T-cell (primary cell): ENCODE data around the gene OR52K1. TPM values are rescaled to one million over a fixed set of nuclear protein-coding genes. Genes with fewer than 3 reads are reported as not detected.
"Not testable (repeated sequence)": the region's sequence is repeated elsewhere in the genome, so short reads cannot be mapped to it uniquely, and the experiment has no call there.

Experiments used
- ATAC-seq, 4 experiments: fragments of 200-7000 bp in 3 of 4; fragments of 150-1000 bp in 1 of 4; cut with Tn5 transposase; replicated peaks in 1 of 4; 1 replicate in 3 of 4; 2 replicates in 1 of 4; pipeline ENCODE4 v1.10.0; 2021; ENCODE audit warnings: moderate library complexity in 3 of 4, mild to moderate bottlenecking in 2 of 4, moderate number of reproducible peaks in 1 of 4
- CTCF ChIA-PET, 2 donors: fragments of 300-600 bp; sonication (Branson Sonifier 250); formaldehyde crosslinking; loops; one replicate each; lab custom pipeline; 2022; ENCODE audit warnings: antibody characterized with exemption in 2 of 2; lab: Charles Lee
- POLR2A ChIA-PET, 2 donors: fragments of 300-600 bp; sonication (Branson Sonifier 250); formaldehyde crosslinking; loops; one replicate each; lab custom pipeline; 2022; ENCODE audit warnings: antibody characterized with exemption in 2 of 2; lab: Charles Lee
- DNase-seq, 35 experiments: peaks; one replicate each; pipeline versions ENCODE4 v3.0.0 to v3.0.0-alpha.2; 2013 to 2023
- H3K27ac ChIP-seq: one replicate; pipeline ENCODE4 v1.5.1; 2013; ENCODE audit warnings: low read length
- H3K27me3 ChIP-seq, 2 experiments: replicated peaks in 1 of 2; 1 replicate in 1 of 2; 2 replicates in 1 of 2; pipeline versions ENCODE4 v1.6.1 to v1.7.0; 2013; ENCODE audit warnings: low read length in 1 of 2, mixed read lengths in 1 of 2; ENCODE audit not compliant: control insufficient read depth in 2 of 2, insufficient read depth in 2 of 2; ENCODE audit errors: extremely low read depth in 1 of 2
- H3K36me3 ChIP-seq, 2 donors: 1 replicate in 1 of 2; 2 replicates in 1 of 2; pipeline versions ENCODE4 v1.6.1 to v1.7.0; 2013; ENCODE audit warnings: low read length in 1 of 2; ENCODE audit not compliant: control insufficient read depth in 2 of 2, insufficient read depth in 1 of 2; ENCODE audit errors: extremely low read depth in 1 of 2
- H3K4me1 ChIP-seq, 2 experiments: 1 replicate in 1 of 2; 2 replicates in 1 of 2; pipeline versions ENCODE4 v1.6.1 to v1.7.0; 2013; ENCODE audit warnings: low read length in 2 of 2, mixed read lengths in 1 of 2; ENCODE audit not compliant: insufficient read depth in 2 of 2, control insufficient read depth in 1 of 2; ENCODE audit errors: extremely low read depth in 1 of 2
- H3K4me3 ChIP-seq, 2 donors: 1 replicate in 1 of 2; 2 replicates in 1 of 2; pipeline versions ENCODE4 v1.5.1 to v1.7.0; 2013; ENCODE audit warnings: mild to moderate bottlenecking in 2 of 2, low read length in 1 of 2, moderate library complexity in 1 of 2; ENCODE audit not compliant: control insufficient read depth in 1 of 2; ENCODE audit errors: extremely low read depth in 1 of 2
- H3K9me3 ChIP-seq: 2 replicates; pipeline ENCODE4 v1.7.0; 2013
- H3K27ac Mint-ChIP-seq, 2 donors: one replicate each; pipeline ENCODE4 v1.8.0; 2020 to 2021; ENCODE audit warnings: mild to moderate bottlenecking in 2 of 2, mixed read lengths in 2 of 2
- H3K27me3 Mint-ChIP-seq, 2 donors: one replicate each; pipeline ENCODE4 v1.8.0; 2021 to 2022; ENCODE audit warnings: mixed read lengths in 2 of 2
- H3K36me3 Mint-ChIP-seq: one replicate; pipeline ENCODE4 v1.8.0; 2021; ENCODE audit warnings: mixed read lengths
- H3K4me1 Mint-ChIP-seq, 3 donors: one replicate each; pipeline ENCODE4 v1.8.0; 2020 to 2022; ENCODE audit warnings: mixed read lengths in 3 of 3, mild to moderate bottlenecking in 1 of 3
- H3K4me3 Mint-ChIP-seq, 3 donors: one replicate each; pipeline ENCODE4 v1.8.0; 2020 to 2022; ENCODE audit warnings: mild to moderate bottlenecking in 3 of 3, mixed read lengths in 3 of 3, moderate library complexity in 3 of 3
- H3K9me3 Mint-ChIP-seq, 3 donors: one replicate each; pipeline ENCODE4 v1.8.0; 2020 to 2022; ENCODE audit warnings: mixed read lengths in 3 of 3
- whole genome bisulfite sequencing: methylation state at CpG from one replicate; pipeline ENCODE4 v1.1.5; 2013; ENCODE audit warnings: missing lambda C conversion rate; ENCODE audit not compliant: insufficient coverage; 5-methylcytosine and 5-hydroxymethylcytosine counted together
- total RNA-seq, 35 experiments: library from RNA in 6 of 35; stranded (reverse) in 6 of 35; fragments of 120-200 nt in 1 of 35; gene quantifications; one replicate each; pipeline versions ENCODE4 v1.2.1 to v1.2.4 and lab custom pipeline; 2013 to 2026

Gene OR52K1
- total RNA-seq, 5 donors from 2014 or later (not counting 1 experiment from before 2014, with no cell fraction given) = not detected

DNA sequence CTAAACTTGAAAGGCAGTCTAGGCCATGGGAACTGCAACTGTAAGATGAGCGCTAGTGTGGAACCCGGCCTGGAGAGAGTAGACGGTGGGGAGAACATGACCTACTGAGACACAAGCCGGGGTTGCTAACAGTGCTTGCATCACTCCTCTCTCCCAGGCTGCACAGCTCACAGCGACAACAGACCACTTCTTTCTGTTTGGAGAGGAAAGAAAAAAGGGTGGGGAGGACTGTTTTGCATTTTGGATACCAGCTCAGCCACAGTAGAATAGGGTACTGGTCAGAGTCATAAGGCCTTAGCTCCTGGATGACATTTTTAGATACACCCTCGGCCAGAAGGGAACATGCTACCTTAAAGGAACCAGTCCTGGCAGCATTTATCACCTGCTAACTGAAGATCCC is 40.3 kb downstream of the OR52K1 start:
- CTCF ChIA-PET = no interaction called here
- ATAC-seq = no peak
- 49% methylated on average over 3 of the region's 6 CpGs for WGBS

DNA sequence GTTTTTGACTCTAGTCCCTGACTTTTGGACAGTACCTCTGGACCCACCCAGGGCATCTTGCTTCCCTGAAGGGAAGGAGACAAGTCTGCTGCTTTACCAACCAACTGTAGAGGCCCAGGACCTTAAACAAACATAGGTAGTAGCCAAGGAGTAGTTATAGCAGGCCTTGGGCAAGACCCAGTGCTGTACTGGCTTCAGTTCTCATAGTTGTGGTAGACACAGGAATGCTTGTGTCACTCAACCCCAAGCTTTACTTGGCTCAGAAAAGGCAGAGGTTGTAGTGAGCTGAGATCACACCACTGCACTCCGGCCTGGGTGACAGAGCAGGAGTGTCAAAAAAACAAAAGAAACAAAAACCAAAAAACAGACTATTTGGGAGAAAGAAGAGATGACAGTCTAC is 41.2 kb downstream of the OR52K1 start:
- no CpG with 5 or more reads among the region's 1 CpG for WGBS
- H3K4me1 Mint-ChIP-seq = peaks cover 0 to 7% (median 4%) of the 10 kb centered on the region in 3 donors

More for the DNA sequence above, 40.3 kb downstream of the OR52K1 start:
- Histone ChIP-seq H3K4me3 (no peak overlapping the region), H3K27me3 (peaks cover 0 to 5% of the 10 kb centered on the region in 2 experiments), H3K4me1 (no peaks in the 10 kb centered on the region), H3K36me3 (no peaks in the 10 kb centered on the region), H3K9me3 (no peaks in the 10 kb centered on the region), H3K27ac (no peak overlapping the region)
- Mint-ChIP-seq H3K36me3 (no peaks in the 10 kb centered on the region), H3K27ac (no peak overlapping the region), H3K4me3 (no peak overlapping the region), H3K4me1 (peaks cover 0 to 7% (median 4%) of the 10 kb centered on the region in 3 donors), H3K9me3 (no peaks in the 10 kb centered on the region), H3K27me3 (peaks cover 22 to 26% of the 10 kb centered on the region in 2 donors)
- no peak for DNase-seq
- POLR2A ChIA-PET = no interaction called here

DNA sequence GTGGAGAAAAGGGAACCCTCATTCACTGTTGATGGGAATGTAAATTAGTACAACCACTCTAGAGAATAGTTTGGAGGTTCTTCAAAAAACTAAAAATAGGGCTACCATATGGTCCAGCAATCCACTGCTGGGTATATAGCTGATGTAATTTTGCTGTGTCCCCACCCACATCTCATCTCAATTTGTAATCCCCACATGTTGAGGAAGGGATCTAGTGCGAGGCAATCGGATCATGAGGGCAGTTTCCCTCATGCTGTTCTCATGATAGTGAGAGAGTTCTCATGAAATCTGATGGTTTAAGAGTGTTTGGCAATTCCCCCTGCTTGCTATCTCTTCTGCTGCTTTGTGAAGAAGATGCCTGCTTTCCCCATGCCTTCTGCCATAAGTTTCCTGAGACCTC is 45.5 kb downstream of the OR52K1 start:
- WGBS = no CpG with 5 or more reads among the region's 2 CpGs
- H3K27me3 ChIP-seq = peaks cover 0 to 6% of the 10 kb centered on the region in 2 experiments
- CTCF ChIA-PET = no interaction called here

More for the DNA sequence above, 41.2 kb downstream of the OR52K1 start:
- H3K27ac Mint-ChIP-seq = no peak overlapping the region
- H3K4me3 Mint-ChIP-seq = no peak overlapping the region
- H3K27me3 Mint-ChIP-seq = peaks cover 27 to 29% of the 10 kb centered on the region in 2 donors
- H3K36me3 Mint-ChIP-seq = no peaks in the 10 kb centered on the region
- no peak for DNase-seq
- ChIA-PET POLR2A (no interaction called here), CTCF (no interaction called here)
- Histone ChIP-seq H3K27me3 (peaks cover 0 to 5% of the 10 kb centered on the region in 2 experiments), H3K4me3 (no peak overlapping the region), H3K36me3 (no peaks in the 10 kb centered on the region), H3K9me3 (no peaks in the 10 kb centered on the region), H3K4me1 (no peaks in the 10 kb centered on the region), H3K27ac (no peak overlapping the region)
- no peak for ATAC-seq
- no peaks in the 10 kb centered on the region for H3K9me3 Mint-ChIP-seq

GRCh38 chr11:4531686-4532085 is 49.2 kb downstream of the OR52K1 start:
- H3K27ac ChIP-seq, H3K4me1 ChIP-seq, DNase-seq, H3K4me1 Mint-ChIP-seq, POLR2A ChIA-PET, H3K27me3 ChIP-seq, H3K4me3 ChIP-seq, H3K36me3 Mint-ChIP-seq, H3K9me3 Mint-ChIP-seq, H3K4me3 Mint-ChIP-seq, ATAC-seq, H3K27ac Mint-ChIP-seq, CTCF ChIA-PET, H3K9me3 ChIP-seq, H3K36me3 ChIP-seq: not testable (repeated sequence)
- 68% methylated on average over 11 of the region's 11 CpGs for WGBS
- H3K27me3 Mint-ChIP-seq = peaks cover 22 to 26% of the 10 kb centered on the region in 2 donors

More for the DNA sequence above, 45.5 kb downstream of the OR52K1 start:
- Mint-ChIP-seq H3K27me3 (peaks cover 28 to 34% of the 10 kb centered on the region in 2 donors), H3K36me3 (no peaks in the 10 kb centered on the region), H3K9me3 (no peaks in the 10 kb centered on the region), H3K27ac (no peak overlapping the region), H3K4me1 (no peaks in the 10 kb centered on the region), H3K4me3 (no peak overlapping the region)
- H3K4me1 ChIP-seq = no peaks in the 10 kb centered on the region
- no peaks in the 10 kb centered on the region for H3K9me3 ChIP-seq
- DNase-seq = no peak
- no peak overlapping the region for H3K4me3 ChIP-seq
- no peak for ATAC-seq
- POLR2A ChIA-PET = no interaction called here
- no peaks in the 10 kb centered on the region for H3K36me3 ChIP-seq
- no peak overlapping the region for H3K27ac ChIP-seq

DNA sequence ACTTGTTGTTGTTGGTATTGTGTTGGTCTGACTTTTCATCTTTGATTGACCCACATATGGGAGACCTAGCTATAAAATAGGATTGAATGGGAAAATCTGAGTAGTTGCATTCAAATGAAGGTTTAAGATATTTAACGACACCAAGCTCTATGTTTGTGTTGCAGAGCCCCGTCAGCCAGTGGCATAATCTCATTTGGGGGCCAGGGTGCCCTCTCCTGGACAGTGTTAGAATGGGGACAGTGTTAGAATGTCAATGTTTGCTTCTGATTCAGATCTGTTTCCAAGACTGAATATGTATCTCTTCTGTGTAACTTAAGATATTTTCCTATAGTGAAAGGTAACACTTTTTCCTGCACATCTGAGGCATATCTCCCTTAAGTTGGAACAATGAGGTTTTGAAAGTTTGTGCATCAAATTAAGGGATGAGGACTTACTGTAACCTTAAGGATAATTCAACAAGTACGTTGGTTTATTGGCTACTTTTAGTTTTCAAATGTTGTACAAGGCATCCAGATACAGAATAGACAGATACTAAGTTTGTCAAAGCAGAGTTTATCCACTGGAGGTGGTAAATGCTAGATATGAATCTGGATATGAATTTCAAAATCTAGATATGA is 57.3 kb downstream of the OR52K1 start:
- no peak overlapping the region for H3K27ac Mint-ChIP-seq
- no peaks in the 10 kb centered on the region for H3K9me3 ChIP-seq
- CTCF ChIA-PET = interaction anchor here (0.7 to 5.2 kb wide), 8 partner anchors 13 to 357 kb away, joined by 3 to 49 read pairs (median 3); no protein-coding TSS in a partner anchor
- H3K9me3 Mint-ChIP-seq = no peaks in the 10 kb centered on the region
- peaks cover 6 to 15% of the 10 kb centered on the region in 2 donors for H3K27me3 Mint-ChIP-seq
- no peak overlapping the region for H3K4me3 ChIP-seq
- H3K4me3 Mint-ChIP-seq = no peak overlapping the region
- no peaks in the 10 kb centered on the region for H3K36me3 ChIP-seq
- POLR2A ChIA-PET = no interaction called here
- ATAC-seq = peak in 2 of 4 experiments; percentile 50 to 64
- peak in 31 of 35 experiments; percentile 9 to 65 (median 35) for DNase-seq
- no peaks in the 10 kb centered on the region for H3K4me1 Mint-ChIP-seq
- 45% methylated on average over 2 of the region's 3 CpGs for WGBS
- no peaks in the 10 kb centered on the region for H3K4me1 ChIP-seq
- no peaks in the 10 kb centered on the region for H3K27me3 ChIP-seq
- no peak overlapping the region for H3K27ac ChIP-seq
- H3K36me3 Mint-ChIP-seq = no peaks in the 10 kb centered on the region

DNA sequence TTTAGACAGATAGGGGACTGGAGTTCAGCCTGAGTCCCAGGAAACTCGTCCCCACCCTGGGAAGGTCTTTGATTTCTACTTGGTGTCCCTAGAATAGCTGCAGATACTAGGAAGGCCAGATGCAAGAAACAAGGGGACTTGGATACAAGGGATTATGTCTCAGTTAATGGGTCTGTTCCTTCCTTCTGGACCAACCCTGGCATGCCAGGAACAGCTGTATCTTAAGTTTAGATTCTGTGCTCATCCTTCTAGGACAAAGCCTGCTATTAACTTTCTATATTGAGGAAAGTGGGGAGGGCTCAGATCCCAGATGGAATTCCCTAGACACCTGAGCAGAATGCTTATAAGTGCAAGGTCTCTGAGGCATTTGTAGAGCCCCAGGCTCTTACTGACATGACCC is 58.6 kb downstream of the OR52K1 start:
- no peak overlapping the region for H3K4me3 ChIP-seq
- Mint-ChIP-seq H3K4me1 (no peaks in the 10 kb centered on the region), H3K27ac (no peak overlapping the region), H3K27me3 (peaks cover 8 to 17% of the 10 kb centered on the region in 2 donors), H3K9me3 (no peaks in the 10 kb centered on the region), H3K36me3 (no peaks in the 10 kb centered on the region), H3K4me3 (no peak overlapping the region)
- H3K36me3 ChIP-seq = no peaks in the 10 kb centered on the region
- H3K9me3 ChIP-seq = no peaks in the 10 kb centered on the region
- H3K4me1 ChIP-seq = no peaks in the 10 kb centered on the region
- ATAC-seq = no peak
- POLR2A ChIA-PET = no interaction called here
- no peak for DNase-seq
- CTCF ChIA-PET = interaction anchor here (1.1 to 5.2 kb wide), 3 partner anchors 354 to 357 kb away, joined by 3 to 49 read pairs (median 39); no protein-coding TSS in a partner anchor
- peaks cover 0 to 6% of the 10 kb centered on the region in 2 experiments for H3K27me3 ChIP-seq
- H3K27ac ChIP-seq = no peak overlapping the region
- WGBS = no CpG with 5 or more reads among the region's 1 CpG
